ENCODE measurements around the gene FAM171A2.
"Not testable (repeated sequence)": the region's sequence is repeated elsewhere in the genome, so short reads cannot be mapped to it uniquely, and the experiment has no call there.

The FAM171A2 gene

GRCh38 chr17:44344939-44345453 lies 18.7 kb downstream of the FAM171A2 start, which contains the start of gene GRN:
TSS of gene GRN (plus strand) at chr17:44345302. CDS start at chr17:44349165, 3,863 bp downstream.
- peak; percentile 90 for DNase-seq

GRCh38 chr17:44343510-44344209 lies 20.0 kb downstream of the FAM171A2 start:
- no peak for DNase-seq

- DNase-seq, result not testable (repeated sequence)
These were observed 23.1 kb downstream of the FAM171A2 start for GRCh38 chr17:44340553-44340952.

- DNase-seq, result no peak
These were observed 25.0 kb downstream of the FAM171A2 start for GRCh38 chr17:44338702-44339101.

GRCh38 chr17:44335968-44336367 lies 27.7 kb downstream of the FAM171A2 start:
- DNase-seq, result no peak

- DNase-seq, result no peak
These were observed 28.1 kb downstream of the FAM171A2 start for GRCh38 chr17:44335564-44335963.

- no peak for DNase-seq
These were observed 28.9 kb downstream of the FAM171A2 start for GRCh38 chr17:44334727-44335126.

GRCh38 chr17:44334315-44334714 lies 29.3 kb downstream of the FAM171A2 start:
- DNase-seq, result no peak

- no peak for DNase-seq
These were observed 30.3 kb downstream of the FAM171A2 start for GRCh38 chr17:44333371-44333770.

GRCh38 chr17:44331249-44331760 lies 32.3 kb downstream of the FAM171A2 start:
- peak; percentile 88 for DNase-seq

GRCh38 chr17:44330263-44330662 lies 33.4 kb downstream of the FAM171A2 start:
- not testable (repeated sequence) for DNase-seq

- DNase-seq, result not testable (repeated sequence)
These were observed 34.1 kb downstream of the FAM171A2 start for GRCh38 chr17:44329516-44329915.

GRCh38 chr17:44327715-44328449 lies 35.8 kb downstream of the FAM171A2 start:
- DNase-seq, result no peak

- peak; percentile 96 for DNase-seq
These were observed 36.7 kb downstream of the FAM171A2 start for GRCh38 chr17:44326861-44327444.

- DNase-seq, result peak; percentile 96
These were observed 38.9 kb downstream of the FAM171A2 start, which contains the start of gene SLC25A39 for GRCh38 chr17:44324571-44325275. TSS of gene SLC25A39 (minus strand) at chr17:44324823. CDS start at chr17:44323562, 1,261 bp downstream.

GRCh38 chr17:44324092-44324570 lies 39.5 kb downstream of the FAM171A2 start:
- no peak for DNase-seq

- no peak for DNase-seq
These were observed 40.1 kb downstream of the FAM171A2 start for GRCh38 chr17:44323359-44324091.

- DNase-seq, result no peak
These were observed 41.3 kb downstream of the FAM171A2 start for GRCh38 chr17:44322236-44322895.

GRCh38 chr17:44321246-44322120 lies 42.2 kb downstream of the FAM171A2 start:
- DNase-seq, result no peak

- no peak for DNase-seq
These were observed 43.6 kb downstream of the FAM171A2 start for GRCh38 chr17:44320066-44320465.

Measured in CD4-positive, alpha-beta T cell treated with Interleukin-10 for 1 hour (primary cell).